Neural progenitor cell (in vitro differentiated cells): ENCODE data around the gene TAF4.

Experiments used
- EZH2 ChIP-seq: fragments of 200-600 bp; sonication (generic); IDR thresholded peaks from 2 replicates; pipeline ENCODE4 v1.6.1; 2017; ENCODE audit warnings: antibody characterized with exemption, mild to moderate bottlenecking, moderate library complexity
- EZH2phosphoT487 ChIP-seq: fragments of 200-600 bp; sonication (generic); IDR thresholded peaks from 2 replicates; pipeline ENCODE4 v1.6.1; 2017; ENCODE audit warnings: antibody characterized with exemption
- TF ChIP-seq, protein P1 (sequence below): fragments of 200-600 bp; sonication (generic); IDR thresholded peaks from 2 replicates; pipeline ENCODE4 v1.5.1; 2017; ENCODE audit warnings: antibody characterized with exemption, mild to moderate bottlenecking

DNA sequence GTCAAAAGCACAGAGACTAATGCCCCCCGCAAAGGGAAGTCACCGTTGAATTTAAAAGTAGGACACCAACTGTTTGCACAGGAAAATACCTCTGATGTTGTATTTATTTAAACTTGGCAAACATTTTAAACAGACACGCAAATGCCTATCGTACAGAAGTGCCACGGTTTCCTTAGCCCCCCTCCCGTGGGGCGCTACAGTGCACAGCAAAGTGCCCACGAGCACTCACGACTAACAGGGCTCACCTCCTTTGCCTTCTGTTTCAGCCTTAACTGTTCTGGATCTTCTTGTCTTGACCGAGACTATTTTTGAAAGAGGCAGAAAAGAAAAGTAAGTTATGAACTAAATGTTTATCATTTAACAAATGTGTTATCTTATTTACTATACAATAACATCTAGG, 67.8 kb downstream of the TAF4 start:
- TF ChIP-seq, protein P1, sequence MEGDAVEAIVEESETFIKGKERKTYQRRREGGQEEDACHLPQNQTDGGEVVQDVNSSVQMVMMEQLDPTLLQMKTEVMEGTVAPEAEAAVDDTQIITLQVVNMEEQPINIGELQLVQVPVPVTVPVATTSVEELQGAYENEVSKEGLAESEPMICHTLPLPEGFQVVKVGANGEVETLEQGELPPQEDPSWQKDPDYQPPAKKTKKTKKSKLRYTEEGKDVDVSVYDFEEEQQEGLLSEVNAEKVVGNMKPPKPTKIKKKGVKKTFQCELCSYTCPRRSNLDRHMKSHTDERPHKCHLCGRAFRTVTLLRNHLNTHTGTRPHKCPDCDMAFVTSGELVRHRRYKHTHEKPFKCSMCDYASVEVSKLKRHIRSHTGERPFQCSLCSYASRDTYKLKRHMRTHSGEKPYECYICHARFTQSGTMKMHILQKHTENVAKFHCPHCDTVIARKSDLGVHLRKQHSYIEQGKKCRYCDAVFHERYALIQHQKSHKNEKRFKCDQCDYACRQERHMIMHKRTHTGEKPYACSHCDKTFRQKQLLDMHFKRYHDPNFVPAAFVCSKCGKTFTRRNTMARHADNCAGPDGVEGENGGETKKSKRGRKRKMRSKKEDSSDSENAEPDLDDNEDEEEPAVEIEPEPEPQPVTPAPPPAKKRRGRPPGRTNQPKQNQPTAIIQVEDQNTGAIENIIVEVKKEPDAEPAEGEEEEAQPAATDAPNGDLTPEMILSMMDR = no peak
- no peak for TF ChIP-seq EZH2
- no peak for TF ChIP-seq EZH2phosphoT487
